Measurements from ENCODE around the gene GNB5.

The GNB5 gene

GRCh38 chr15:52207191-52207590 lies 16.0 kb upstream of the GNB5 start:
- DNase-seq = no peak

GRCh38 chr15:52206446-52206845 lies 15.3 kb upstream of the GNB5 start:
- no peak for DNase-seq

- DNase-seq = no peak
Observed at GRCh38 chr15:52204657-52205056, 13.5 kb upstream of the GNB5 start.

GRCh38 chr15:52200831-52201365 lies 9.7 kb upstream of the GNB5 start:
- DNase-seq = no peak

GRCh38 chr15:52199271-52199670 lies 8.1 kb upstream of the GNB5 start:
- no peak for DNase-seq

- DNase-seq = no peak
Observed at GRCh38 chr15:52196891-52197290, 5.7 kb upstream of the GNB5 start.

- no peak for DNase-seq
Observed at GRCh38 chr15:52193791-52194190, 2.6 kb upstream of the GNB5 start.

- no peak for DNase-seq
Observed at GRCh38 chr15:52193321-52193720, 2.1 kb upstream of the GNB5 start.

GRCh38 chr15:52186651-52187486 lies 4.3 kb downstream of the GNB5 start:
- peak in 2 of 58 donors; percentile 15 to 21 for DNase-seq

GRCh38 chr15:52185151-52185561 lies 6.0 kb downstream of the GNB5 start:
- DNase-seq = no peak

GRCh38 chr15:52184721-52185120 lies 6.5 kb downstream of the GNB5 start:
- DNase-seq = no peak

GRCh38 chr15:52183562-52184173 lies 7.5 kb downstream of the GNB5 start:
- peak in 17 of 58 donors; percentile 4 to 45 (median 17) for DNase-seq

GRCh38 chr15:52181938-52182780 lies 9.0 kb downstream of the GNB5 start:
- DNase-seq = no peak

- DNase-seq = no peak
Observed at GRCh38 chr15:52180851-52181450, 10.2 kb downstream of the GNB5 start.

- DNase-seq = peak in 5 of 58 donors; percentile 24 to 65 (median 54)
Observed at GRCh38 chr15:52180196-52180835, 10.9 kb downstream of the GNB5 start.

GRCh38 chr15:52179278-52180195 lies 11.7 kb downstream of the GNB5 start:
- peak in 55 of 58 donors; percentile 32 to 85 (median 66) for DNase-seq

GRCh38 chr15:52178765-52179164 lies 12.4 kb downstream of the GNB5 start:
- no peak for DNase-seq

GRCh38 chr15:52172869-52173268 lies 18.3 kb downstream of the GNB5 start:
- no peak for DNase-seq

GRCh38 chr15:52171807-52172206 lies 19.4 kb downstream of the GNB5 start:
- DNase-seq = no peak

Data from anterior cingulate cortex (tissue), 58 donors.